ENCODE results near the gene KCNJ10. TPM values are rescaled to one million over a fixed set of nuclear protein-coding genes. Genes with fewer than 3 reads are reported as not detected.

KCNJ10 gene
- total RNA-seq, 1 donor from 2014 or later: not detected

DNA sequence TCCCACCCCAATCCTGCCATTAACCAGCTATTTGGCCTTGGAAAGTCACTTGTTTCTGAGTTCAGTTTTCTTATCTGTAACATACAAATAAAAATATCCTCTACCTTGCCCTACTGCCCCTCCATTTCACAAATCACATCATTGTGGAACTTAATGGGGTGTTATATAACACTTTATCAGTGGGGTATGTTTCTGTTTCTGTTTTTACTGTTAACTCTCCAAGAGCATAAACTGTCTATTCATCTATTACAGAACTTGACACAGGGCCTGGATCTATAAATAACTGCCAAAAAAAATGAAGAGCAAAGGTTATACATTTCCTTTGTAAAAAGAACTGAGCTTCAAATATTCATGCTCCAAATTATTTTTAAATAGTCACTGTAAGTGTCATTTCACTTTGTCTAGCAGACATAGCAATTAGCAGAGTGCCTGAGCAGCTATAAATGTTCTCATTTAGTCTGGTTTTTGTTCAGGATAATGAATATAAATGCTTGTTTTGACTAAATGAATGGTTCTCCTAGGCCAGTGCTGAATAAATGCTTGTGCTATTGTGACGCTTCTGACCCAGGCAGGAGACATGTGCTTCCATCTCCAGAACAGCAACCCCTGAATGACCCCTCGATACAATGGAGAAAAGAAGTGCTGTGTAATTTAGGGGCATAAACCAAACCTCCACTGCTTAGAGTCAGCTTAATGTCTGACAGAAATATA, 45.6 kb downstream of the KCNJ10 start:
- DNase-seq (ENCODE audit: low spot score): no peak

DNA sequence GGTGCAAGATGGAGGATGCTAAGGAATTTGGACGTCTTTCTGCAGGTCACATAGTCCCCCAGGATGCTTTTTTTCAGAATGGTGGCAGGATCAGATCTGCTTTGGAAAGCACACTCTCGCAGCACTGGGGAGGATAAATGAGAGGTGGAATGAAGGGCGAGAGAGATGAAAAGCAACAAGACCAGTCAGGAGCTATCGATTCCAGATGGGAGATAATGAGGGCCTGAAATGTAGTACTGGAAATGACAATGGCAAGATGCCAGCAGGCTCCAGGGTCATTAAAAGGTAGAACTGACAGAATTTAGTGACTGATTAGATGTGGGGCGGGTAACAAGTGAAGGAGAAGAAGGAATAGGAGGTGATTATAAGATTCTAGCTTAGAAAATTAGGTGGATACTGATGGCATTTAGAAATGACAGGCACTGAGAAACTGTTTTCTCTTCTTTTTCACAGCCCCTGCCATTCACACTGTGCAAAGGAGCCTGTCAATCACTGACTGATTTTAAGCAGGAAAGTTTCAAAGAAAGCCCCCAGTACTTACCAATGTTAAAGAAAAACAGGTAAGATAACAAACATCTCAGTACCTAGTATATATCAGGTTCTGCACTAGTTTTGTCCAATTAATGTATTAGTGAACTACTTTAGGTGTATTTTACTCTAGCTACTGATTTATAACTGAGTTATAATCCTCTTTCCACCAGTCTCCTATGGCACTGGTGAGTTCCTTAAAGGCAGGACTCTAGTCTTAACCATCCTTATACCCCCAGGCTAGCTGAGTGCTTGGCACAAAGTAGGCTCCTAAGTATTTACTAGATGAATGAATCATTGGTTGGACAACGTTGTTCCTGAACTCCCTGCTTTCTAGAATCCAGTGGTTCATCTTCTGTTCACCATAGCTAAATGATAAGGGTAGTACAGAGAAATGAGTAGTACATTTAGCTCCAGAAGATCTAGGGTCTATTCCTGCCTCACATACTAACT, 47.3 kb downstream of the KCNJ10 start:
- DNase-seq (ENCODE audit: low spot score): no peak

DNA sequence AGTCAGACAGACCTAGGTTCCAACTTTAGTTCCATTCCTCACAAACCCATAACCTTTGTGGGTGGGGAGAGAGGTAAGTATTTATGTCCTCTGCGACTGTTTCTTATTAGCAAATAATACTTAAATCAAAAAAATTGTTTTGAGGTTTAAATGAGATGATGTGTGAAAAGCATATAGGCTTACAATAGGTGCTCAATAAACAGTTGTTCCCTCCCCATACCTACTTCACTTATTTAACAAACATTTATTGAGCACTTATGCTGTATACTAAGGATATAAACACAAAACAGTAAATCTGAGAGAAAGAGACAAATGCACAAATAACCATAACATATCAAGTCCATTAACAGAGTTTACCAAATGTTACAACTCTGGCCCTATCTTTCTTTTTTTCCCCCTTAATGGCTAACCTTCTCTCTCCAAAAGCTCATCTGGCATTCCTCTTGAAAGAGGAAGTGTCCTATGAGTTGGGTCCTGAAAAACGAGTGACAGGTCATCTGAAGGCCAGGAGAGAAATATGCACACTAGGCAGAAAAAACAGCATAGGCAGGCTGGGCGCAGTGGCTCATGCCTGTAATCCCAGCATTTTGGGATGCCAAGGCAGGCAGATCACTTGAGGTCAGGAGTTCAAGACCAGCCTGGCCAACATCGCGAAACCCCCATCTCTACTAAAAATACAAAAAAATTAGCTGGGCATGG, 48.4 kb downstream of the KCNJ10 start:
- no peak for DNase-seq (ENCODE audit: low spot score)

DNA sequence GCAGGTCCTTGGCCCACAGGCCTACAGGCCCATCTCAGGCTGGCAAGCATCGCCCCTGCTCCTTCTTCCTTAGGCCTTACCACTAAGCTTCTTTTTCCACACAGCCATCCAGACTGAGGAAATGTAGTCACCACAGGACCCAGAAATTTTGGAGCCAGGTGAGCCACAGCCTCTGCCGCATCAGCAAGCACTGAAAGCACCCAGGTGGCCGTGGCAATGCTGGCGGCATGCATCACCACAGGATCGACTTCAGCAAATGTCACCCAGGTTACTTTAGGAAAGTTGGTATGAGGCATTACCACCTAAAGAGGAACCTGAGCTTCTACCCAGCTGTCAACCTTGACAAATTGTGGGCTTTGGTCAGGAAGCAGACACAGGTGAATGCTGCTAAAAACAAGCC, 49.8 kb downstream of the KCNJ10 start:
- DNase-seq (ENCODE audit: low spot score): no peak

DNA sequence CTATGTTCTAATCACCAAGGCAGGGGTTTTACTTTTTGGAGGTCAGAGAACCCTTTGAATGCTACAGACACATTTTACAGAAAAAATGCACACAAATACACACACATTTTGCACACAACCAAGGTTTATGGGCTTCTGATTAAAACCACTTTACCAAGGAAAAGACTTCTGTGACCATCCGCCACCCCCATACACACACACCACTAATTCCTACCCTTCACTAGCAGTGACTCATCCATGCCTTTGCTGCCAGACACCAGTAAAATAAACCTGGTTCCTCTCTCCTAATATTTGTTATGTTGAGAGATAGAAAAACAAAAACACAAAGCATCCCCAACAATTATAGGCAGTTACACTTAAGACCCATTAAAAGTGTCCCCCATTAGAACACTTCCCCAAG, 51.1 kb downstream of the KCNJ10 start:
- no peak for DNase-seq (ENCODE audit: low spot score)

DNA sequence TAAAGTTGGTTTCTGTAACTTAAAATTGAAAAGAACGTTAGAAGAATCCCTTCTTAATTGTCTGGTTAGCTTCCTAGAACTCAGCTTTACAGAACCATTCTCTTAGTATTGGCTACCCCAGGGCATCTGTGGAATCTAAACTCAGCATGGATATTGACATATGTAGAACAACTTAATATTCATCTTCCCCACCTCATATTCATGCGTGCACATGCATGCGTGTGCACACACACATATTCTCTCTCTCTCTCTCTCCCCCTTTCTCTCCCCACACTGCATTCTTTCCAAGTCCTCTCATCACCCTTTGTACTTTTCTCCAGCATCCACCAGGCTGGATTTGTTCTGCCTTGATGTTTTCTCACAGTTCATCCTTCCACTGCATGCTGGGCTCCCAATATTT, 51.6 kb downstream of the KCNJ10 start:
- no peak for DNase-seq (ENCODE audit: low spot score)

DNA sequence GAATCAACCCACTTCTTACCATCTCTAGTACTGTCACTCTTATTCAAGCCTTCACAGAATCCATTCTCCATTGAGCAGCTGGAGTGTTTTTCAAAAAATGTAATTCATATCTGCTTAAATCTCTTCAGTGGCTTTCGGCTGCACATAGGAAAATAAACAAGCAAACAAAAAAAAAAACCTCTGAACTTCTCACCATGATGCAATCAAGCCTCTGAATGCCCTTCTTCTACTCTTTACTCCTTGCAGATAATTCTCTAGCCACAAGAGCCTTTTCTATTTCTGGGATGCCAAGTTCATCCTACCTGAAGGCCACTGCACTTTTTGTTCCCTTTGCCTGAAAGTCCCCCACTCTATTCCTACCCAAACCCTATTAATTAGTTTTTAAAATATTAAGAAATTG, 52.4 kb downstream of the KCNJ10 start:
- DNase-seq (ENCODE audit: low spot score): no peak

DNA sequence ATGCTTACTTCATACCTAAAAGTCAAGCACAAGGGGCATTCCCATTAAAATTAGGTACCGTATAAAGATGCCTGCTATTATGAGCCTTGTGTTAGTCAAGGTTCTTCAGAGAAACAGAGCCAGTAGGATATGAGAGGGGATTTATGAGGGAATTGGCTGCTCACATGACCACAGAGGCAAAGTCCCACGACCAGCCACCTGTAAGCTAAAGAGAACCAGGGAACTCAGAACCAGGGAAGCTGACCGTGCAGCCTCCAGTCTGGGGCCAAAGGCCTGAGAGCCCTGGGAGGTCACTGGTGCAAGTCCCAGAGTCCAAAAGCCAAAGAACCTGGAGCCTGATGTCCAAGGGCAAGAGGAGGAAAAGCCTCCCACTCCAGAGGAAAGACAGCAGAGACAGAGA, 58.2 kb downstream of the KCNJ10 start:
- no peak for DNase-seq (ENCODE audit: low spot score)

DNA sequence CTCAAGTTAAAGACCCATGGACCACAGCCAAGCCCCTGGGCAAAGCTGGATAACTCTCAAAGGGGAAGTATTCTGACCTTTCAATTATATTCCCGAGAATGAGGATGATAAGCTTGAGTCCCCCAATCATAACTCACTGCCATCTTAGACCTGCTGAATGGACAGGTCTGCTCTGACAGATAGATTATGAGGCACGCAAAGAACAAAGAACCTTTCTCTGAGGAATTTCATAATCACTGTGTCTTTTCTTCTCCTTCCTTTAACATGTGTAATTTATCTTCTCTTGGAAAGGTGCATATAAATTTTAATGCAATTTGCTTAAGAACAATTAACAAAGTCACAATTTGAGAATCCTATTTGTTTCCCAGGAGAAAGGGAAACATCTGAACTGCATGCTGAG, 60.2 kb downstream of the KCNJ10 start:
- DNase-seq (ENCODE audit: low spot score): no peak

DNA sequence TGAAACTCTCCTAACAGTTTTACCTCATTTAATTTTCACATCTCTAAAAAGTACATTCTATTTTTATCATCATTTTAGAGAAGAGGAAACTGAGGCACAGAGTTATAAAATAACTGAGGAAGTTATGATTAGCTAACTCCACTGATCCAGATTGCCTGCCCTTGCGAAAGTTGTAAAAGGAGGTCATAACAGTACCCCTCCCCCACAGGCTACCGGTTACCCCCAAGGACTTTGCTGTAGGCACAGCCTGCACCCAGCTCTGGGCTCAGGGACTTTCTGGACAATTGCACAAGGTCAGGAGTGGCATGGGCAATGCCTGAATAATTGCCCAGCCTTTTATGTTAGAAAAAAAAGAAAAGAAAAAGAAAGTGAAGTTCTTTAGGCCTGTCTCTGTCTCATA, 60.9 kb downstream of the KCNJ10 start:
- no peak for DNase-seq (ENCODE audit: low spot score)

DNA sequence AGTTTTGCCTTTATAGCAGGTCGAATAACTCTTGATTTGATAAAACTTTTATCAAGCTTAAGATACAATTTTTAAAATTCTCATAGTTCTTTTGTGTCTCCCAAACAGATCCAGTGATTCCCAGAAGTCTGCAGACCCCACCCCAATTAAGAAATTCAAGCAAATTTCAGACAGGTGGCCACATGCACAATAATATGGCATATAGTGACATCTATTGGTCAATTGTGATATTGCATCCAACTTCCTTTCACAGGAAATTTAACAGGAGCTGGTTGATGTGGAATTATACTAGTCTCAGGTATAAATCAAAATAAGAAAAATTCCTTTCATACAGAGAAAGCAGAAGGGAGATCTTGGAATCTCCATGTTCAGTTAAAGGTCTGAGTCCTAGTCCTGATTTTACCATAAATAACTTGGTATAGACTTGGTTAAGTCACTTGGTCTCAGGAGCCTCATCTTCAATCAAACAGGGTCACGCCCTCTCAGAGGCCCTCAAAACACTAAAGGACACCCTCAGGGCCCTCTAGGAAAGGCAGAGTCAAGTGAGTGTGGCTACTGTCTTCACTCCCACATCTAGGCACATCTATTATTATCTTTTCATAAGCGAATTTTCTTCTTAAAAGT, 62.3 kb downstream of the KCNJ10 start:
- DNase-seq (ENCODE audit: low spot score): no peak

DNA sequence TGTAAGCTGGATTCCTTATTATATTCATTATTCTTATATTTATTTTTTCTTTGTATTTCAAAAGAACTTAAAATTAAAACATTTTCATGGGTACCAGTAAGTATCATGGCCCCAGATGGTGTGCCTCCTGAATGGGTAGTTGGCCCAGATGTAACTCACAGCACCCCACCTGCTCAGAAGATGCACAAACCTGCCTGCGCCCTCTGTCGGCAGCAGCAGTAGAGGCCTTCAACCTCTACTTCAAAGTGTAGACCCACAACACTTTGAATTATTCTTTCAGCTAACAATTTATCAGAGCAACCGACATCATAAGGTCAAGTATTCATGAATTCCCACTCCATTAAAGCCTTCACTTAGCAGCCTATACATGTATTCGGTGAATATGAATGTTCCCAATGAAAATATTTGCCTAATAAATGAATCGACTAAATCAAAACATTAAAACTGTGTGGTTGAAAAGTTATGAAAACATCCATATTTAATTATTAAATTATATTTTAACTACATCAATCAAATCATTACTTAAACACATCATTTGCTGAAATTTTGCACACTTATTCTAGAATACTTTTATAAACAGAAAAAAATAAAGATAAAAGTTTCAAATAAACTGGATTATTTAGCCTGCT, 63.5 kb downstream of the KCNJ10 start:
- peak; percentile 69 for DNase-seq (ENCODE audit: low spot score)

DNA sequence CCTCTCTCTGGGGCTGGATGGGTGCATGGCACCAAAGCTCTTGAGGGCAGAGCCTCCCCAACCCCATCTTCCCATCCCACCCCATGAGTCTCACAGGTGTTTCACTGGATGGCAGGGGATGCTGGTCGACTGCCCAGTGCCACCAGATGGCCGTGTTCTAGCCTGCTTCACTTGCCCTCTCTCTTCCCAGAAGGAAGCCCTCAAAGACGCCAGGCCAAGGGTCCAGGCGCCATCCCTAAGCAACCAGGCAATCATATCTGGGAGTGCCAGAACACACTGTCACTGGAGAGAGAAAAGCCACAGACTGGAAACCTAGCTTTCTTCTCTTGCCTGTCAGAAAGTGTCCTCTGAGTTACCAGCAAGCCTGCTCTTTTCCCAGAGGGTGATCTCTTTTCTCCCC, 64.9 kb downstream of the KCNJ10 start:
- no peak for DNase-seq (ENCODE audit: low spot score)

DNA sequence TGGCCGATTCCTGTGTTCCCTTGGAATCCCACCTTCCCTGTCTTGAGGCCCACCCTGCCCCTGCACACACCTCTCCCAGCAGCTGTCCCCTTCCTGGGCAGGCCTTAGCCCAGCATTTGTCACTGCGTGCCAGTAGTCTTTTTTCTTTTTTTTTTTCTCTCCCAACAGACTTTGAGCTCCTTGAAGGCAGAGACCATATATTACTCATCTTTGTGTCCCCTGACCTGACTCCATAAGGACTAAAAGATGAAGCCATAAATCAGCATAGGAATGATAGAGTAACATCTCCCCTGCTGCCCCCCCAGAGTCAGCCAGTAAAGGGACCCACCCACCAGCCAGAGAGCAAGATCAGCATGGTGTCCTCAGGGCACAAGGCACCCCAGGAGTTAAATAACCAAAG, 65.5 kb downstream of the KCNJ10 start:
- no peak for DNase-seq (ENCODE audit: low spot score)

DNA sequence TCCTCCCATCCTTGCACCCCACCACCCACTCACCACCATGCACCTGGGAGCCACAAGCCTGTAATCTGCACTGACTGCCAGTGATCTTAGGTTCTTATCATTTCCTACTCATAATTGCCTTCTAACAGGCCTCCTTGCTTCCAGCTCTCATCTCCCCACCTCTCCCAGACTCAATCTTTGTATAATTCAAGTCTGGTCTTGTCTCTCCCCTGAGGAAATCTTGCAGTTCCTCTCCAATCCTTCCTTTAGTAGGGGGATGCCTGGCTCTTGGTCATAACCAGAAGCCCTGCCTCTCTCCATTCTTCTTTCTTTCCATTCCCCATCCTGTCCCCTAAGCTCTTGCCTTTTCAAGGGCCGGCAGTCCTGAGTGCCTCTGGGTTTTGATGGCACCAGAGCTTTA, 66.0 kb downstream of the KCNJ10 start:
- no peak for DNase-seq (ENCODE audit: low spot score)

DNA sequence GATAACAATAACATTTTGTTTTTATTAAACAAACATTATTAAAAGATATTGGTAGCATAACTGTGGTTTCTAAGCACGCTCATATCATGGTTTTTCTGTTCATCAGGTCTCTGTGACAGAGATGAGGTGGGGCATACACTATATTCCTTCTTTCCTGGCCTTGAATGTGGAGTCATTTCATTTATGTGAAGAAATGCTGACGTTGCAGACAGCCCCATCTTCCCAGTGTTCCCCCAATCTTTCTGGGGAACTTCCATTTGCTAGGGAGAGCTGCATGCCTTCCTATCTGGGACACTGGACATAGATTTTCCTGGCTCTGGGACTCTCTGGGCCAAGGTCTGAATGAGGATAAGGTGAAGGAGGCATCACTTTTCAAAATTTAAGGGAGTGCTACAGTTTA, 68.5 kb downstream of the KCNJ10 start:
- no peak for DNase-seq (ENCODE audit: low spot score)

DNA sequence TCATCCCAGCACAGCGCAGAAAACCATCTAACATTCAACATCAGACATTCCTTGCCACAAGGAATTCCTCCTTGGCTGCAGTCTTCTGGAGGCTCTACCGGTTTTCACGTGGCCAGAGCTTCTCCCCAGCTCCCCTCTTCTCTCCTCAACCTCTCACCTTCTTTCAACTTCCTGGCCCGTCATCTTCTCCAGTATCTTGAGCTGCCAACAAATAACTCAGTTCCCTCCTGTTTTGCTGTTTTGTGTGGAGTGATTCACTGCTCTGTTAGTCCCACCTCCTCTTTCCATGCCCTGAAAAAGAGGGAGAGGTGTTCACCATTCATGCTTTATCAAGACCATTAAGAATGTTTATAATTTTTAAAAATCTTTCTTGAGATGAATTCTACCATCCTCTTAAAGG, 70.8 kb downstream of the KCNJ10 start:
- DNase-seq (ENCODE audit: low spot score): no peak

DNA sequence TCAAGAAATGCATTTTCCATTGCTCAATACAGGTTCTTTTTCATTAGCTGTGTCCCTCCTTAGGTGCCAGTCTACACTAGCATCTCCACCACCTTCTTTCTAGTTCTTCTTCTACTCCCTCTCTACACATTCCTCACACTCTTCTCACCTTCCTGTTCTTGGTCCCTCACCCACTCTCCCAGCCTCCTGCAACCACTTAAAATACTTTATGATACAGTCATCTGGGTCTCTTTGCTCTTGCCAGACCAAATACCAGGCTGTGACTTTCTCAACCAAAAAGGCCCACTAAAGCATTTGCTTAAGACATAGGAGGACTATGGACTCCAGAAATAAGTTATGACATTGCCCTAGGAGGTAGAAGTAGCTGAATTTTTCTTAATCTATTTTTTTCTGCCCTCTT, 73.3 kb downstream of the KCNJ10 start:
- no peak for DNase-seq (ENCODE audit: low spot score)

DNA sequence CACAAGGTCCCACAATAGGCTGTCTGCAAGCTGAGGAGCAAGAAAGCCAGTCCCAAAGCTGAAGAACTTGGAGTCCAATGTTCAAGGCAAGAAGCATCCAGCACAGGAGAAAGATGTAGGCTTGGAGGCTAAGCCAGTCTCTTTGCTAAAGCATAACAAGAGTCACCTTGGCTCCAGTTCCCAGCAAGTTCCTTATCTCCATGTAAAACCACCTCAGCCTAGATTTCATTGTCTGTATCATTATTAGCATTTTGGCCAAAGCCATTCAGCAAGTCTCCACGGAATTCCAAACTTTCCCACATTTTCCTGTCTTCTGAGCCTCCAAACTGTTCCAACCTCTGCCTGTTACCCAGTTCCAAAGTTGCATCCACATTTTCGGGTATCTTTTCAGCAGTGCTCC, 75.1 kb downstream of the KCNJ10 start:
- DNase-seq (ENCODE audit: low spot score): no peak

DNA sequence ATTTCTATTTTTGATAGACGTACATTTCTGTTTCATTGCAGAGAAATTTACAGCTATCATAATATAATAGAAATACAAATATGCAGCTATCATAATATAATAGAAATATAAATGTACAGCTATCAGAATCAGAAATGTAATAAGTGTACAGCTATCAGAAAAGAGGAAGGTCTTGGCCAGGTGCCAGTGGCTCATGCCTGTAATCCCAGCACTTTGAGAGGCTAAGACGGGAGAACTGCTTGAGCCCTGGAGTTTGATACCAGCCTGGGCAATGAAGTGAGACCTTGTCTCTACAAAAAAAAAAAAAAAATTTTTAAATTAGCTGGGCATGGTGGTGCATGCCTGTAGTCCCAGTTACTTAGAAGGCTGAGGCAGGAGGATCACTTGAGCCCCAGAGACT, 76.0 kb downstream of the KCNJ10 start:
- DNase-seq (ENCODE audit: low spot score): no peak

DNA sequence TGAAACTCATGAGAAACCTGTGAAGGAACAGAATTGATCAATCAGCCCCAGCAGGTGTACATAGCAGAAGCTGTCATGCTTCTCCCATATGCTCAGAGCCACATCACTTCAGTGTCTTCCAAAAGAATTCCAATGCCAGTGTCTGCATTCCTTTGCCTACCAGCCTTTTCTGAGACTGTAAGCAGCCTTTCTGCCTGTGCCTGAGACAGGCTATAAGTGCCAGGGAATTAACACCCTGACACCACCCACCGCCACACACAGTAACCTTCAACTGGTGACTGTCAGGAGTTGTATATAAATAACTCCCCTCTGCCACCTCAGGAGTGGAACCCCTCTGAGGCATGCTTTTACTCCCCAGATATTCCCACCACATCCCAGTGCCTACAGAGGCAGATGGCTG, 77.8 kb downstream of the KCNJ10 start:
- no peak for DNase-seq (ENCODE audit: low spot score)

DNA sequence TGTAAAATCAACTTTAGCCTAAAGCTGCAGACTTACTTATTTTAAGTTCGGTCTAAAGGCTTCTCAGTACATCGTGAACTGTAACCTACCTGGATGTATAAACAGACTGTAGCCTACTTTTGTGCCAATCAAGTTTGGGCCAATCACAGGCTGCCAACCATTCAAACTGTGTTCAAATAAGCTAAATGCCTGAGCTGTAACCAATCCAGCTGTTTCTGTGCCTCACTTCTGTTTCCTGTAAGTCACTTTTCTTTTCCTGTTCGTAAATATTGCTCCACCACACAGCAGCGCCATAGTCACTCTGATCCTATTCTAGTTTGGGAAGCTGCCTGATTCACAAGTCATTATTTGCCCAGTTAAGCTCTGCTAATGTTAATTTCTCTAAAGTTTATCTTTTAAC, 78.4 kb downstream of the KCNJ10 start:
- no peak for DNase-seq (ENCODE audit: low spot score)
